HL-60 (cell line): Measurements from ENCODE around the gene TLR9.
A peak's percentile ranks its signal among the peaks of the same experiment; 100 is the strongest.

Experiments used
- DNase-seq, 2 experiments: peaks; one replicate each; pipeline ENCODE4 v3.0.0-alpha.2; 2010 to 2020; ENCODE audit warnings: low read depth in 1 of 2, low spot score in 1 of 2
- H3K27ac ChIP-seq: fragments of 250-450 bp; sonication (Bioruptor Pico); replicated peaks from 2 replicates; pipeline ENCODE4 v1.5.1; 2020; ENCODE audit warnings: mild to moderate bottlenecking, moderate library complexity
- H3K27me3 ChIP-seq: fragments of 250-450 bp; sonication (Bioruptor Pico); 2 replicates; pipeline ENCODE4 v1.5.1; 2021; ENCODE audit warnings: mild to moderate bottlenecking, moderate library complexity; ENCODE audit not compliant: insufficient read depth, poor library complexity, severe bottlenecking
- H3K4me3 ChIP-seq: replicated peaks from 2 replicates; pipeline ENCODE4 v1.5.1; 2011; ENCODE audit warnings: mild to moderate bottlenecking, control low read depth, low read length; ENCODE audit not compliant: insufficient read depth
- CTCF ChIP-seq: IDR thresholded peaks from one replicate; pipeline ENCODE4 v1.5.1; 2011; ENCODE audit warnings: low read length, control low read depth, inconsistent platforms; ENCODE audit not compliant: insufficient read depth
- GABPA ChIP-seq: IDR thresholded peaks from 2 replicates; pipeline ENCODE4 v1.6.1; 2012; ENCODE audit warnings: low read depth
- POLR2AphosphoS5 ChIP-seq: IDR thresholded peaks from 2 replicates; pipeline ENCODE4 v1.6.1; 2012; ENCODE audit warnings: low read depth
- REST ChIP-seq: IDR thresholded peaks from 2 replicates; pipeline ENCODE4 v1.6.1; 2012; ENCODE audit warnings: low read depth; ENCODE audit not compliant: insufficient replicate concordance
- SPI1 ChIP-seq: IDR thresholded peaks from 2 replicates; pipeline ENCODE4 v1.6.1; 2012; ENCODE audit warnings: low read depth, mild to moderate bottlenecking, borderline replicate concordance

Gene TLR9

GRCh38 chr3:52195823-52196331 lies 29.6 kb downstream of the TLR9 start:
- TF ChIP-seq POLR2AphosphoS5 (0 out of 2 replicates have a peak, but pooled peaks have one; percentile 31), GABPA (no peak), SPI1 (no peak), REST (no peak), CTCF (no peak)
- no peaks in the 10 kb centered on the region for H3K27me3 ChIP-seq
- DNase-seq: peak; percentile 78 to 88
- no peak overlapping the region for H3K4me3 ChIP-seq
- H3K27ac ChIP-seq: peak overlapping the region; percentile 88

- no peaks in the 10 kb centered on the region for H3K27me3 ChIP-seq
- TF ChIP-seq POLR2AphosphoS5 (no peak), REST (no peak), GABPA (no peak), SPI1 (no peak), CTCF (no peak)
- H3K4me3 ChIP-seq: no peak overlapping the region
- no peak for DNase-seq
- peak overlapping the region; percentile 88 for H3K27ac ChIP-seq
Observed at GRCh38 chr3:52195291-52195597, 30.2 kb downstream of the TLR9 start.

GRCh38 chr3:52194485-52195290 lies 30.8 kb downstream of the TLR9 start:
- no peaks in the 10 kb centered on the region for H3K27me3 ChIP-seq
- H3K4me3 ChIP-seq: no peak overlapping the region
- H3K27ac ChIP-seq: no peak overlapping the region
- TF ChIP-seq SPI1: no peak
- DNase-seq: no peak

GRCh38 chr3:52193065-52193464 lies 32.4 kb downstream of the TLR9 start:
- no peaks in the 10 kb centered on the region for H3K27me3 ChIP-seq
- H3K27ac ChIP-seq: no peak overlapping the region
- TF ChIP-seq SPI1 (no peak), CTCF (no peak), REST (no peak), GABPA (no peak), POLR2AphosphoS5 (no peak)
- H3K4me3 ChIP-seq: no peak overlapping the region
- no peak for DNase-seq
